Pancreas (tissue), 10 donors: ENCODE data around the gene TIGAR. TPM values are rescaled to one million over a fixed set of nuclear protein-coding genes. Genes with fewer than 3 reads are reported as not detected.

ENCODE experiments used
- ATAC-seq, 4 donors: fragments of 200-7000 bp; cut with Tn5 transposase; one replicate each; pipeline versions ENCODE4 v1.8.0 to v1.9.1; 2020; ENCODE audit warnings: mild to moderate bottlenecking in 4 of 4, moderate library complexity in 4 of 4
- DNase-seq, 6 donors: peaks; one replicate each; pipeline ENCODE4 v3.0.0-alpha.2; 2020
- FAIRE-seq: peaks from 2 replicates; lab custom pipeline; 2012; peaks lifted over from hg19 to GRCh38; lab: Jason Lieb, UNC
- H3K27ac ChIP-seq, 4 donors: fragments of 200-600 bp; sonication (generic); 1 replicate in 3 of 4; 2 replicates in 1 of 4; pipeline versions ENCODE4 v1.5.0 to v1.8.0; 2020
- H3K27me3 ChIP-seq, 4 donors: fragments of 200-600 bp; one replicate each; pipeline ENCODE4 v1.8.0; 2021
- H3K36me3 ChIP-seq, 3 donors: fragments of 200-600 bp; sonication (generic) in 1 of 3; one replicate each; pipeline versions ENCODE4 v1.5.0 to v1.8.0; 2020 to 2021
- H3K4me1 ChIP-seq, 3 donors: fragments of 200-600 bp; one replicate each; pipeline ENCODE4 v1.8.0; 2021
- H3K4me3 ChIP-seq, 4 donors: fragments of 200-600 bp; sonication (generic) in 2 of 4; one replicate each; pipeline versions ENCODE4 v1.5.0 to v1.8.0; 2020 to 2021
- H3K9me3 ChIP-seq, 4 donors: fragments of 200-600 bp; one replicate each; pipeline ENCODE4 v1.8.0; 2021
- WGBS, 2 donors: extraction: QIAGEN DNeasy Blood & Tissue Kit; methylation state at CpG; one replicate each; pipeline ENCODE4 v1.1.7; 2013; 5-methylcytosine and 5-hydroxymethylcytosine counted together
- intact Hi-C, 3 donors: fragments of 100-400 bp; cut with DNase I; formaldehyde crosslinking; loops; one replicate each; pipeline versions ENCODE4 v1.11.1 to v1.14.2; 2022
- polyA plus RNA-seq, 2 donors: library from polyadenylated mRNA; stranded (reverse); fragments of 200-250 nt; gene quantifications; one replicate each; pipeline ENCODE4 v1.2.3, GENCODE V29; 2013
- total RNA-seq, 6 donors: library from RNA; stranded (reverse); fragmentation: NEBNext Ultra II Directional in 4 of 6; extraction: Animal tissue kit (Norgen Biotek cat#: 25700) in 4 of 6; gene quantifications; one replicate each; pipeline versions ENCODE4 v1.2.1 to v1.2.4, GENCODE V29; 2021 to 2023
- TF ChIP-seq, protein P1 (sequence below), 4 donors: fragments of 200-600 bp; sonication (generic) in 3 of 4; IDR thresholded peaks; one replicate each; pipeline versions ENCODE4 v1.5.0 to v1.8.0; 2021; ENCODE audit warnings: antibody characterized with exemption in 4 of 4
- donor health status: healthy with polysubstance abuse.
- donor health status: DM: no; HTN: no; CAD: no; lungs with moderate emphysema.
- donor health status: DM: no; HTN: no; CAD: no.
- donor health status: control.
- donor health status: control.
- donor health status: Bipolar disorder and iron deficiency.
- donor health status: DM: yes; HTN: yes; CAD: no.
- donor health status: DM: no; HTN: no; CAD: no.
- donor health status: DM: no; HTN: no; CAD: no.
- donor health status: DM: yes; HTN: yes; CAD: no.

The TIGAR gene
- total and polyA plus RNA-seq, 8 donors: 0.51 to 5.5 (median 1.8) TPM

DNA sequence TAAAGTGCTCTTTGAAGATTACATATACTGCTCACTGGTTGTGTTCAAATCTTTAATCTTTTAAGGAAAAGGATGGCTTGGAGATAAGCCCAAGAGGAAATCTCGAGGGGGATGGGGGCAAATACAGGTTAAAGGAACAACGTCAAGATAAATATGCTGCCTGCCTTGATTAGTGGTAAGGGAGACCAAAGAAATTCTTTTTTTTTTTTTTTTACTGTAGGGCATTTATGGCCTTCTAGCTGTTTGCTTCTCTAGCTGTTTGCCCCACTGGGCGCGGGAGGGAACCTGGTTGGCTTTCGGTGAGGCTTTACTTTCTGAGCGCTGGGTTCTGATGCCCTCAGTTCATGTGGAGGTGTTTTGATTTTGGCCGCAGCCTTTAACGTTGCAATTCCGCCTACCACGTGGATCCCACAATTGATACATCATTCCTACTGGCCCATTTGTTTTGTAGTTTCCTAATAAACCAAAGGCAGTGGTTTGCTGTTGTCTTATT is 41.8 kb upstream of the TIGAR start:
- no peak for ATAC-seq
- Histone ChIP-seq H3K27ac (peak overlapping the region in 1 of 4 donors; percentile 33), H3K4me3 (no peak overlapping the region), H3K27me3 (no peaks in the 10 kb centered on the region), H3K9me3 (no peaks in the 10 kb centered on the region), H3K36me3 (peaks cover 0 to 7% (median 0%) of the 10 kb centered on the region in 3 donors), H3K4me1 (peaks cover 4 to 13% (median 6%) of the 10 kb centered on the region in 3 donors)
- DNase-seq: no peak
- FAIRE-seq: peak; percentile 75
- TF ChIP-seq, protein P1, sequence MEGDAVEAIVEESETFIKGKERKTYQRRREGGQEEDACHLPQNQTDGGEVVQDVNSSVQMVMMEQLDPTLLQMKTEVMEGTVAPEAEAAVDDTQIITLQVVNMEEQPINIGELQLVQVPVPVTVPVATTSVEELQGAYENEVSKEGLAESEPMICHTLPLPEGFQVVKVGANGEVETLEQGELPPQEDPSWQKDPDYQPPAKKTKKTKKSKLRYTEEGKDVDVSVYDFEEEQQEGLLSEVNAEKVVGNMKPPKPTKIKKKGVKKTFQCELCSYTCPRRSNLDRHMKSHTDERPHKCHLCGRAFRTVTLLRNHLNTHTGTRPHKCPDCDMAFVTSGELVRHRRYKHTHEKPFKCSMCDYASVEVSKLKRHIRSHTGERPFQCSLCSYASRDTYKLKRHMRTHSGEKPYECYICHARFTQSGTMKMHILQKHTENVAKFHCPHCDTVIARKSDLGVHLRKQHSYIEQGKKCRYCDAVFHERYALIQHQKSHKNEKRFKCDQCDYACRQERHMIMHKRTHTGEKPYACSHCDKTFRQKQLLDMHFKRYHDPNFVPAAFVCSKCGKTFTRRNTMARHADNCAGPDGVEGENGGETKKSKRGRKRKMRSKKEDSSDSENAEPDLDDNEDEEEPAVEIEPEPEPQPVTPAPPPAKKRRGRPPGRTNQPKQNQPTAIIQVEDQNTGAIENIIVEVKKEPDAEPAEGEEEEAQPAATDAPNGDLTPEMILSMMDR (IDR thresholded peaks at IDR 0.05): no peak
- intact Hi-C loops: loop anchor here in 1 of 3 donors (10.0 kb wide), 2 partner anchors 284 to 394 kb away; no protein-coding TSS in a partner anchor
- WGBS, 2 donors: 75 to 76% methylated on average over 10 of the region's 10 CpGs

DNA sequence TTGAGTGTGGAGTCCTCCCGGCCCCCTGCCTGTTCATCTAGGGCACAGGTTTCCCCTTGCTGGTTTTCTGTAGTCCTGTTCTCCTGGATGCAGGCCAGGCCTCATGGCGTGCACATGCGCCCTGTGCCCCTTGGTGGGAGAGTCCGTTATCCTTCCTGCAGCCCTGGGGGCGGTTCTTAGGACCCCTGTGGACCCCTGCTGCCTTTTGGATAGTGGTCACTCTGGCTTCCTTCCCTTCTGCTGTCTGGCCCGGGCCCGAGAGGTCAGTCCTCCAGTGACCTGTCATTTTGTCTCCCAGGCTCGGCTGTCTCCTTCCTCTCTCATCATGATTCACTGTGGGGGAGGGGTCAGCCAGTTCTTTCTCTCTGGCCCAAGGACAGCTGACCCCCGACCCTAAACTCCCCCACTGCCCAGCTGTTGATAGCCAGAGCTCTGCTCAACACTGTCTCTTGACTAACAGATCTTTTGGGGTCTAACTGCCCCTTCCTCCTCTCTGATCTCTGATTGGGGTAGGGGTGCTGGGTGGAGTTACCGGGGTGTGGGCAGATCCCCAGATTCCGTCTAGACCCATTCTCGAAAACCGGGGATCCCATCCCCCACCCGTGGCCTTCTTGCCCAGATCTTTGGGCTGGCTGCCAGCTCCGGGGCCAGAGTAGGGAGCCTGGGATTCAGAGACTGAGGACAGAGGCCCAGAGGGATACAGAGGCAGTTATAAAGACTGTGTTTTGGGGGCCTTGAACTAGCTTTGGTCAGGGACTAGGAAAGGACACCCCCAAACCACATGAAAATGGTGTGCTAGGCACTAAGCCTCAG is 40.5 kb upstream of the TIGAR start:
- intact Hi-C loops: loop anchor here in 1 of 3 donors (10.0 kb wide), 1 partner anchor 236 kb away; no protein-coding TSS in a partner anchor
- H3K4me1 ChIP-seq: peaks cover 4 to 13% (median 6%) of the 10 kb centered on the region in 3 donors
- DNase-seq (peak in 3 of 6 donors; percentile 48 to 73 (median 66)), ATAC-seq (no peak), FAIRE-seq (no peak)
- H3K36me3 ChIP-seq: peaks cover 0 to 13% (median 4%) of the 10 kb centered on the region in 3 donors
- H3K27ac ChIP-seq: no peak overlapping the region
- TF ChIP-seq, protein P1 (IDR thresholded peaks at IDR 0.05): no peak
- H3K9me3 ChIP-seq: no peaks in the 10 kb centered on the region
- 52 to 53% methylated on average over 15 of the region's 15 CpGs for WGBS, 2 donors
- no peak overlapping the region for H3K4me3 ChIP-seq
- no peaks in the 10 kb centered on the region for H3K27me3 ChIP-seq

DNA sequence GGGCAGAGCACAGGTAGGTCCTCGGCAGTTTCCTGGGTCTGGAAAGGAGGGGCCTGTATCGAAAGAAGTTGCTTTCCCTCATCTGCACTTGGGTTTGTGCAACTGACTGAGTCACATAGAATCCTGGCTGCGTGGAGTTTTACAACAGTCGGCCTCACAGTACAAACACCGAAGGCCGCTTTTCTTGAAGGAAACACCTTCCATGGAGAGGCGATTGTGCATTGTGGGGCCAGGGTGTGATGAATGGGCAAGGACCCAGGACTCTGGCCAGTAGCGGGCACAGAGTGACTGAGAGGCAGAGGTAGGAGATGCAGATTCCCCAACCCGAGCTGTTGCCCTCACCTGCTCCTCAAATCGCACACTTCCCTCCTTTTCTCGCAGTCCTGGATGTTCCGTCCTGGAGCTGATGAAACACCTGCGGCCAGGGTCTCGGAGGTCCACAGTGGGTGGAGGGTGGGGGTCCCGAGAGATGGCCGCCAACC is 39.8 kb upstream of the TIGAR start:
- H3K36me3 ChIP-seq: peaks cover 0 to 20% (median 4%) of the 10 kb centered on the region in 3 donors
- TF ChIP-seq, protein P1 (IDR thresholded peaks at IDR 0.05): no peak
- H3K4me3 ChIP-seq: no peak overlapping the region
- DNase-seq (no peak), ATAC-seq (no peak), FAIRE-seq (no peak)
- intact Hi-C loops: loop anchor here in 1 of 3 donors (10.0 kb wide), 1 partner anchor 236 kb away; no protein-coding TSS in a partner anchor
- no peak overlapping the region for H3K27ac ChIP-seq
- H3K27me3 ChIP-seq: no peaks in the 10 kb centered on the region
- no peaks in the 10 kb centered on the region for H3K9me3 ChIP-seq
- H3K4me1 ChIP-seq: peaks cover 4 to 13% (median 6%) of the 10 kb centered on the region in 3 donors
- 89 to 91% methylated on average over 16 of the region's 16 CpGs for WGBS, 2 donors

DNA sequence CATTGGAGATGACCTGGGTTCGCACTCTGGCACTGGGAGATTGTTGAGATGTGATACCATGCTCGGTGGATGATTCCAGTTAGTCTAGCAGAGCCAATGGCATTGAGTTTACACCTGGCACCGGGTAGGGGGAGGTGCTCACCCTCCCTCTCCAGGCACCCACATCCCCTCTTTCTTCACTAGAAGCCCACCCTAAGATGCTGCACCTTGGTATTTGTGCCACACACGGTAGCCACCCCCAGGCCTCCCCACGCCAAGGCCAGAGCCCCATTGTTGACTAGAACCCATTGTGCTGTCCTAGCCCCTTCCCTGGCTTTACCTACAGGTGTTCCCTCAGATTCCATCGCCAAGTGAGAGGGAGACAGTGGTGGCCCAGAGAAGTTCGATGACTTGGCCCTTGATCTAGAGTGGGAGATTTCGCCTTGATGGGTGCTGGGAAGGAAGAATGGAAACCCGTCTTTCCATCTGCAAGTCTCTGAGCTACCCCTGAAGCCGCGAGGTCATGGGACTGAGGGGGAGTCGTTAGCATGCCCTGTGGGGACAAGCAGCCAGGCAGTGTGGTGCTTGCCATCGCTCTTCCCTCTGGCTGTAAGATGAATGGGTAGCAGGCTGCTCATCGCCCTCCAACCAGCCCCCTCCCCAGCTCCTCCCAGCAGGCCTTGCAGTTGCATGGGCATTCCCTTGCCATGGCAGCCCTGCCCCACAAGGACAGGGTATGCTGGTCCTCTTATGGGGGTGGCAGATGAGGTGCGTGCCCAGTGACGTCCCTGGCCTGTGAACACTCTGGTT is 38.7 kb upstream of the TIGAR start:
- Histone ChIP-seq H3K27me3 (no peaks in the 10 kb centered on the region), H3K4me1 (peaks cover 3 to 7% (median 4%) of the 10 kb centered on the region in 3 donors), H3K9me3 (no peaks in the 10 kb centered on the region), H3K4me3 (no peak overlapping the region), H3K27ac (no peak overlapping the region), H3K36me3 (peaks cover 0 to 24% (median 4%) of the 10 kb centered on the region in 3 donors)
- TF ChIP-seq, protein P1 (IDR thresholded peaks at IDR 0.05): no peak
- DNase-seq (no peak), ATAC-seq (no peak), FAIRE-seq (no peak)
- 87 to 89% methylated on average over 16 of the region's 16 CpGs for WGBS, 2 donors
- intact Hi-C loops: loop anchor here in 1 of 3 donors (10.0 kb wide), 1 partner anchor 237 kb away; no protein-coding TSS in a partner anchor
